ENCODE measurements around the gene LUC7L3.

DNA sequence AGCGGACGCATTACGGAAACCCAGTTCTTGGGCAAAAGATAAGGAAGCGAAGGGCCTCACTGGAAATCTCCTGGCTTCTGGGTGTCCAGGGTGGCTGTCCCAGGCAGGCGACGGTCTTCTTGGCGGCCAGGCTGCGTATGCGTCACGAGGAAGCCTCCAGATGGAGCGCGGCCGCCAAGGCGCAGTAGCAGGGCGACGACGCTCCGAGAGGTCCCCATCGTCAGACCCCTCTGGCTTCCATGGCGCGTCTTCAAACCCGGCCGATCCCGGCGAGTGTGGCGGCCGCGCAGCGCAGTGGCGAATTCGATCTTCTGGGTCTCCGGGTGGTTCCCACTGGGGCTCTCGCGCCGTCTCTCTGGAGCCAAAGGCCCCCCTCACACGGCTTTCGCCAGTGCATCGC lies 61.8 kb downstream of the LUC7L3 start:
- no peak for TF ChIP-seq POLR2AphosphoS5 (IDR thresholded peaks at IDR 0.05)
- TF ChIP-seq, protein P1, sequence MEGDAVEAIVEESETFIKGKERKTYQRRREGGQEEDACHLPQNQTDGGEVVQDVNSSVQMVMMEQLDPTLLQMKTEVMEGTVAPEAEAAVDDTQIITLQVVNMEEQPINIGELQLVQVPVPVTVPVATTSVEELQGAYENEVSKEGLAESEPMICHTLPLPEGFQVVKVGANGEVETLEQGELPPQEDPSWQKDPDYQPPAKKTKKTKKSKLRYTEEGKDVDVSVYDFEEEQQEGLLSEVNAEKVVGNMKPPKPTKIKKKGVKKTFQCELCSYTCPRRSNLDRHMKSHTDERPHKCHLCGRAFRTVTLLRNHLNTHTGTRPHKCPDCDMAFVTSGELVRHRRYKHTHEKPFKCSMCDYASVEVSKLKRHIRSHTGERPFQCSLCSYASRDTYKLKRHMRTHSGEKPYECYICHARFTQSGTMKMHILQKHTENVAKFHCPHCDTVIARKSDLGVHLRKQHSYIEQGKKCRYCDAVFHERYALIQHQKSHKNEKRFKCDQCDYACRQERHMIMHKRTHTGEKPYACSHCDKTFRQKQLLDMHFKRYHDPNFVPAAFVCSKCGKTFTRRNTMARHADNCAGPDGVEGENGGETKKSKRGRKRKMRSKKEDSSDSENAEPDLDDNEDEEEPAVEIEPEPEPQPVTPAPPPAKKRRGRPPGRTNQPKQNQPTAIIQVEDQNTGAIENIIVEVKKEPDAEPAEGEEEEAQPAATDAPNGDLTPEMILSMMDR (IDR thresholded peaks at IDR 0.05): no peak
- TF ChIP-seq EP300 (IDR thresholded peaks at IDR 0.05): no peak

Data from stomach (tissue), 4 donors.